K562 (cell line): ENCODE results near the gene MAST3. TPM values are rescaled to one million over a fixed set of nuclear protein-coding genes. Genes with fewer than 3 reads are reported as not detected.

ENCODE experiments used
- CUX1 ChIP-seq: fragments of 200-800 bp; sonication (Bioruptor generic); IDR thresholded peaks from 2 replicates; pipeline ENCODE4 v1.6.1; 2016; ENCODE audit warnings: missing genetic modification characterization, missing compliant biosample characterization
- FOXK2 ChIP-seq, 2 experiments: fragments of 450-650 bp; IDR thresholded peaks in 1 of 2; conservative IDR thresholded peaks in 1 of 2; 2 replicates each; pipeline ENCODE4 v1.6.1; 2016; ENCODE audit warnings: low read depth in 2 of 2, mild to moderate bottlenecking in 1 of 2
- JUN ChIP-seq, 2 experiments: sonication (generic) in 1 of 2; formaldehyde crosslinking in 1 of 2; IDR thresholded peaks; 2 replicates each; pipeline versions ENCODE4 v1.6.1 to v1.8.0; 2012 to 2022; ENCODE audit warnings: borderline replicate concordance in 2 of 2, mild to moderate bottlenecking in 2 of 2, improper control_type of control experiment in 1 of 2, low read depth in 1 of 2, low read length in 1 of 2, missing genetic modification reagents in 1 of 2
- MAZ ChIP-seq, 2 experiments: fragments of 450-650 bp in 1 of 2; sonication (generic) in 1 of 2; formaldehyde crosslinking; IDR thresholded peaks in 1 of 2; conservative IDR thresholded peaks in 1 of 2; 2 replicates each; pipeline versions ENCODE4 v1.4.0 to v1.5.0; 2020; ENCODE audit warnings: mild to moderate bottlenecking in 1 of 2, missing genetic modification reagents in 1 of 2
- MBD1 ChIP-seq: fragments of 250-450 bp; sonication (Bioruptor Pico); IDR thresholded peaks from 2 replicates; pipeline ENCODE4 v1.8.0; 2022; ENCODE audit warnings: inconsistent platforms
- NFE2 ChIP-seq: IDR thresholded peaks from 2 replicates; pipeline ENCODE4 v1.6.1; 2014; ENCODE audit warnings: antibody characterized with exemption, low read depth
- RFX5 ChIP-seq: IDR thresholded peaks from 2 replicates; pipeline ENCODE4 v1.6.1; 2011; ENCODE audit warnings: low read depth, mild to moderate bottlenecking, improper control_type of control experiment, low read length
- SREBF1 ChIP-seq: fragments of 150-350 bp; IDR thresholded peaks from 2 replicates; pipeline ENCODE4 v1.6.1; 2014; ENCODE audit warnings: antibody characterized with exemption, low read depth, low read length, borderline replicate concordance
- SRSF7 ChIP-seq: fragments of 200-400 bp; formaldehyde crosslinking; optimal IDR thresholded peaks from 2 replicates; pipeline ENCODE3; 2017; ENCODE audit warnings: mild to moderate bottlenecking, low read depth, low read length
- TARDBP ChIP-seq: fragments of 450-650 bp; IDR thresholded peaks from 2 replicates; pipeline ENCODE4 v1.6.1; 2016
- USF2 ChIP-seq: sonication (generic); formaldehyde crosslinking; IDR thresholded peaks from 2 replicates; pipeline ENCODE4 v1.5.0; 2020; ENCODE audit warnings: missing genetic modification reagents
- XRCC4 ChIP-seq: IDR thresholded peaks from one replicate; pipeline ENCODE4 v1.6.1; 2011; ENCODE audit not compliant: insufficient read depth, insufficient read length; ENCODE audit errors: extremely low read depth
- ZBTB2 ChIP-seq: fragments of 450-650 bp; IDR thresholded peaks from 2 replicates; pipeline ENCODE4 v1.6.1; 2016; ENCODE audit warnings: antibody characterized with exemption
- ZBTB5 ChIP-seq: fragments of 450-650 bp; IDR thresholded peaks from 2 replicates; pipeline ENCODE4 v1.6.1; 2017; ENCODE audit warnings: antibody characterized with exemption
- ZNF384 ChIP-seq: IDR thresholded peaks from 2 replicates; pipeline ENCODE4 v1.6.1; 2012; ENCODE audit warnings: low read depth, low read length, improper control_type of control experiment
- polyA plus RNA-seq, 8 experiments: library from polyadenylated mRNA; depleted of rRNA in 4 of 8; stranded (reverse) in 5 of 8; unstranded in 3 of 8; fragments of >200 nt; fragmentation: Nextera tagmentation in 2 of 8; fragmentation: Illumina TruSeq in 1 of 8; extraction: Ambion mirVana in 2 of 8; extraction: Trizol in 1 of 8; gene quantifications; 2 replicates each; pipeline versions ENCODE4 v1.2.1 to v1.2.3, GENCODE V29; 2011 to 2014; ENCODE audit warnings: inconsistent platforms in 1 of 8, missing spikeins in 1 of 8
- total RNA-seq, 7 experiments: library from RNA; depleted of rRNA in 6 of 7; stranded (reverse); fragments of >200 nt in 6 of 7; fragmentation: Illumina TruSeq in 2 of 7; extraction: Trizol in 2 of 7; gene quantifications; 2 replicates each; pipeline versions ENCODE4 v1.2.1 to v1.2.3, GENCODE V29; 2011 to 2021; ENCODE audit warnings: low replicate concordance in 1 of 7

Gene MAST3
- total and polyA plus RNA-seq, 9 of the 15 experiments (the other 6 are each of a cell fraction or from before 2014, with no cell fraction given), result 0.94 to 9.9 (median 2.4) TPM

GRCh38 chr19:18192673-18193387, 95.3 kb downstream of the MAST3 start, which contains the start of gene MPV17L2 (continued):
- TF ChIP-seq CUX1 (CRISPR knock-in tag) (peak; percentile 94), USF2 (0 out of 2 replicates have a peak, but pooled peaks have one; percentile 8), ZNF384 (no peak), RFX5 (peak; percentile 86), XRCC4 (no peak), FOXK2 (conservative IDR thresholded peaks at IDR 0.05 in 1 of 2, IDR thresholded peaks at IDR 0.05 in 1 of 2; ENCODE audit: low read depth in 2 of 2) (peak; percentile 58 to 81; a peak in 2 of 4 replicates), ZBTB2 (no peak), JUN (IDR thresholded peaks at IDR 0.05; ENCODE audit: borderline replicate concordance, low read depth, low read length) (peak; percentile 18; the same call in 1 of the 2 replicates), JUN (CRISPR knock-in tag; IDR thresholded peaks at IDR 0.05; ENCODE audit: borderline replicate concordance) (no peak), MAZ (CRISPR knock-in tag; conservative IDR thresholded peaks at IDR 0.05 in 1 of 2, IDR thresholded peaks at IDR 0.05 in 1 of 2) (peak in 1 of 2 experiments; percentile 14; a peak in 1 of 4 replicates), SREBF1 (0 out of 2 replicates have a peak, but pooled peaks have one; percentile 40), SRSF7 (no peak), NFE2 (no peak), TARDBP (no peak), MBD1 (no peak), ZBTB5 (peak; percentile 33; the same call in 1 of the 2 replicates)
